GM13976 (cell line): ENCODE results near the gene ERAS.
A peak's percentile ranks its signal among the peaks of the same experiment; 100 is the strongest.

Experiments used
- DNase-seq: peaks from one replicate; pipeline ENCODE4 v3.0.0; 2012; ENCODE audit warnings: low spot score
- in situ Hi-C: fragments of 300-500 bp; cut with MboI; formaldehyde crosslinking; loops from one replicate; pipeline ENCODE4 v1.12.0; 2022; ENCODE audit warnings: low sequenced_read_pairs, mixed read lengths, inconsistent platforms; ENCODE audit not compliant: unreplicated experiment
- TF ChIP-seq, protein P1 (sequence below): IDR thresholded peaks from 2 replicates; pipeline ENCODE4 v1.5.1; 2012; ENCODE audit warnings: borderline replicate concordance, mild to moderate bottlenecking; ENCODE audit not compliant: insufficient read depth; ENCODE audit errors: extremely low read depth, missing control alignments, control extremely low read depth

ERAS gene

GRCh38 chrX:48831136-48831908, 5.0 kb downstream of the ERAS start:
- in situ Hi-C loops, result no loop called here
- DNase-seq, result peak; percentile 22
- TF ChIP-seq, protein P1, sequence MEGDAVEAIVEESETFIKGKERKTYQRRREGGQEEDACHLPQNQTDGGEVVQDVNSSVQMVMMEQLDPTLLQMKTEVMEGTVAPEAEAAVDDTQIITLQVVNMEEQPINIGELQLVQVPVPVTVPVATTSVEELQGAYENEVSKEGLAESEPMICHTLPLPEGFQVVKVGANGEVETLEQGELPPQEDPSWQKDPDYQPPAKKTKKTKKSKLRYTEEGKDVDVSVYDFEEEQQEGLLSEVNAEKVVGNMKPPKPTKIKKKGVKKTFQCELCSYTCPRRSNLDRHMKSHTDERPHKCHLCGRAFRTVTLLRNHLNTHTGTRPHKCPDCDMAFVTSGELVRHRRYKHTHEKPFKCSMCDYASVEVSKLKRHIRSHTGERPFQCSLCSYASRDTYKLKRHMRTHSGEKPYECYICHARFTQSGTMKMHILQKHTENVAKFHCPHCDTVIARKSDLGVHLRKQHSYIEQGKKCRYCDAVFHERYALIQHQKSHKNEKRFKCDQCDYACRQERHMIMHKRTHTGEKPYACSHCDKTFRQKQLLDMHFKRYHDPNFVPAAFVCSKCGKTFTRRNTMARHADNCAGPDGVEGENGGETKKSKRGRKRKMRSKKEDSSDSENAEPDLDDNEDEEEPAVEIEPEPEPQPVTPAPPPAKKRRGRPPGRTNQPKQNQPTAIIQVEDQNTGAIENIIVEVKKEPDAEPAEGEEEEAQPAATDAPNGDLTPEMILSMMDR, result no peak

GRCh38 chrX:48831909-48832291, 5.6 kb downstream of the ERAS start:
- TF ChIP-seq, protein P1, result no peak
- in situ Hi-C loops, result no loop called here
- no peak for DNase-seq

GRCh38 chrX:48833542-48834138, 7.3 kb downstream of the ERAS start:
- TF ChIP-seq, protein P1, result no peak
- DNase-seq, result peak; percentile 18
- in situ Hi-C loops, result no loop called here

GRCh38 chrX:48834383-48834709, 8.0 kb downstream of the ERAS start:
- no peak for DNase-seq
- in situ Hi-C loops, result no loop called here
- TF ChIP-seq, protein P1, result no peak

- in situ Hi-C loops, result no loop called here
- no peak for DNase-seq
- TF ChIP-seq, protein P1, result no peak
Measured at GRCh38 chrX:48835524-48836329, 9.4 kb downstream of the ERAS start, which contains the start of gene PCSK1N. Gene PCSK1N, minus strand, starts transcription at chrX:48835610. Its CDS starts 78 bp downstream, at chrX:48835532.

DNA sequence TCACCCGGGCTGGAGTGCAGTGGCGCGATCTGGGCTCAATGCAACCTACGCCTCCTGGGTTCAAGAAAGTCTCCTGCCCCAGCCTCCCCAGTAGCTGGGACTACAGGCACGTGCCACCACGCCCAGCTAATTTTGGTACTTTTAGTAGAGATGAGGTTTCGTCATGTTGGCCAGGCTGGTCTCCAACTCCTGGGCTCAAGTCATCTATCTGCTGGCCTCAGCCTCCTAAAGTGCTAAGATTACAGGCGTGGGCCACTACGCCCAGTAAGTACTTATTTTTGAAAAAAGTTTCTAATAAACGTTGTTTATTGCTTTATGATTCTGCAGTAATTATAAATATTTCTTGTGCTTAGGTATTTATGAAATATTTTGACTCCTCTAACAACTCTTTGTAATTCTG, 13.4 kb downstream of the ERAS start:
- TF ChIP-seq, protein P1, result no peak
- in situ Hi-C loops, result no loop called here

More for the DNA sequence above, 13.4 kb downstream of the ERAS start:
- no peak for DNase-seq
